NCI-H1930 (cell line): Measurements from ENCODE around the gene HGS.

ENCODE experiments used
- DNase-seq, 2 experiments: peaks; one replicate each; lab custom pipeline; 2025; lab: John Stamatoyannopoulos, UW

The HGS gene

DNA sequence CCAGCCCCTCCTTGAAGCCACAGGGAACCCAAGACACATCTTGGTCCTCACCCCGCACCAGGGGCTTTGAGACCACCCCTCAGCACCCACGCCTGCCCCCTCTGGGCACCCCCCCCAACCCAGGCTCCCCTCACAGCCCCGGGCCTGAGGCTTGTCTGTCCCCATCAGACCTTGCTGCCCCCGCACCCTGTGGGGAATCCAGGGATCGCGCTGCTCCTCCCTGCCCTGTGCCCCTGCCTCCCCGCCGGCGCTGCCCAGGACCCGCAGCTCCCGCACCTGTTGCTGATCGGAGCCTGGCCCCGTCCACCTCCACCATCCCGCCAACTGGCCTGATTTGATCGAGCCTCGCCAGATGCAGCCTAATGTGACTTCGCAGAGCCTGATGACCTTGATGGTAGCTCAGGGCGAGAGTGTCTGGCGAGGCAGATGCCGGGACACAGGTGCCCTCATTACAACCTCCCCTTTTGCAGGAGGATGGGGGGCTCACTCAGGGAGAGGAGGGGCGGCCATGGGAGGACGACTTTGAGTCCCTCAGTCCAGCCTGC is 57.3 kb downstream of the HGS start:
- no peak for DNase-seq

DNA sequence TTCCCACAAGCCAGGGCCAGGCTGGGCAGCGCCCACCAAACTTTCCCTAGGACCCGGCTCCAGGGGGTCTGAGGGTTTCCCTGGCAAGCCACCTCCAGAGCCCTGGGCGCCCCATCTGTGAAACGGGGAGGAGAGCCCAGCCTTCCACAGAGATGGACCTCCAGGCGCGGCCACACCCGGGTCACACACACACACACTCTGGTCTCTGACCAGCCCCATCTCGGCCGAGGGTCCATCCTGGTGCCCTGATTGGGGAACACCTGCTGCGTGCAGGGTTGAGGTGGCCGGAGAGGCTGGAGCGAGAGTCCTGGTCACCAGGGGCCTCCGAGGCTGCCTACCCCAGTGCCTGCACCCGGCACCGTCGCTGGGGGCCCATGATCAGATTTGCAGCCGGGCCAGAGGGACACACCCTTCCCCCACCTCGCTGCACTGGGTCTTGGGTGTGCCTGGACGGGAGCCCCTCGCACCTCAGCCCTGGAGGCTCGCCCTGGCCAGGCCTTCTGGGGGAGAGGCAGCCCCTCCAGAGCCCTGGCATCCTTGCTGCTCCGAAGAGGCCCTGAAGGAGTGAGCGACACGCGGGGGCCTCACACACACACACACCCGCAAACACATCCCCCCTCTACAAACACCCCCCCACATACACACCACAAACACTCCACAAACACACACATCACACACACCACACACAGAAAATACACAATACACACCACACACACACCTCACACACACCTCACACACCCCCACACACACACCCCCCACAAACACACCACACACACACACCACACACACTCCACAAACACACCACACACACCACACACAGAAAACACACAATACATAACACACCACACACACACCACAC is 58.0 kb downstream of the HGS start:
- no peak for DNase-seq
